SU-DHL-6 (cell line): Measurements from ENCODE around the gene NRG3.

Experiments used
- EZH2phosphoT487 ChIP-seq: fragments of 200-600 bp; sonication (generic), shearing (Covaris generic); conservative IDR thresholded peaks from 2 replicates; pipeline ENCODE4 v1.6.1; 2018; ENCODE audit warnings: mild to moderate bottlenecking, antibody characterized with exemption, low read length, moderate library complexity, mixed read lengths
- TF ChIP-seq, protein P1 (sequence below): fragments of 200-600 bp; sonication (generic); IDR thresholded peaks from one replicate; pipeline ENCODE4 v1.5.1; 2017; ENCODE audit warnings: antibody characterized with exemption, mild to moderate bottlenecking, low read length, moderate library complexity; ENCODE audit not compliant: insufficient read depth, poor library complexity, severe bottlenecking

DNA sequence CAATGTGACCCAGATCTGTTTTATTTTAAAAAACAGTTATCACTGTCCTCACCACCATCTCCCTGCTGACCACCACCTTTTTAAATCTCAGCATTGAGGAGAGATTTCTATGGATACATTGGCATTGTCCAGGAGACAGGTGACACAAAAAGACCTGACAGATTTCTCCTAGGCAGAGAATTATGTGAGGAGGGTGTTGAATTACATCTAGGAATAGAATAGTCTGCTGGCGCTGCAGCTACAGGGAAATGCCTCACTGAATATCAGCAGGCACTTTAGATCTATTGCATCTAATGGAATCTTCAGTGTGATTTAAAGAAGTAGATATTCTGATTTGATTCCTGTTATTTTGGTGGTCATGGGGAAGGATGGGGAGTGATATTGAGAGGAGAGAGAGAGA lies 593.5 kb downstream of the NRG3 start:
- TF ChIP-seq, protein P1, sequence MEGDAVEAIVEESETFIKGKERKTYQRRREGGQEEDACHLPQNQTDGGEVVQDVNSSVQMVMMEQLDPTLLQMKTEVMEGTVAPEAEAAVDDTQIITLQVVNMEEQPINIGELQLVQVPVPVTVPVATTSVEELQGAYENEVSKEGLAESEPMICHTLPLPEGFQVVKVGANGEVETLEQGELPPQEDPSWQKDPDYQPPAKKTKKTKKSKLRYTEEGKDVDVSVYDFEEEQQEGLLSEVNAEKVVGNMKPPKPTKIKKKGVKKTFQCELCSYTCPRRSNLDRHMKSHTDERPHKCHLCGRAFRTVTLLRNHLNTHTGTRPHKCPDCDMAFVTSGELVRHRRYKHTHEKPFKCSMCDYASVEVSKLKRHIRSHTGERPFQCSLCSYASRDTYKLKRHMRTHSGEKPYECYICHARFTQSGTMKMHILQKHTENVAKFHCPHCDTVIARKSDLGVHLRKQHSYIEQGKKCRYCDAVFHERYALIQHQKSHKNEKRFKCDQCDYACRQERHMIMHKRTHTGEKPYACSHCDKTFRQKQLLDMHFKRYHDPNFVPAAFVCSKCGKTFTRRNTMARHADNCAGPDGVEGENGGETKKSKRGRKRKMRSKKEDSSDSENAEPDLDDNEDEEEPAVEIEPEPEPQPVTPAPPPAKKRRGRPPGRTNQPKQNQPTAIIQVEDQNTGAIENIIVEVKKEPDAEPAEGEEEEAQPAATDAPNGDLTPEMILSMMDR: no peak
- TF ChIP-seq EZH2phosphoT487: no peak
